GM12878 (cell line): Measurements from ENCODE around the gene ISLR.

Source experiments
- EZH2 ChIP-seq: IDR thresholded peaks from 2 replicates; pipeline ENCODE4 v1.6.1; 2012; ENCODE audit warnings: low read depth, mild to moderate bottlenecking, control low read depth, inconsistent platforms, low read length, borderline replicate concordance; ENCODE audit not compliant: control insufficient read depth
- ZNF24 ChIP-seq: fragments of 450-650 bp; IDR thresholded peaks from 2 replicates; pipeline ENCODE4 v1.6.1; 2017; ENCODE audit warnings: antibody characterized with exemption, mild to moderate bottlenecking

DNA sequence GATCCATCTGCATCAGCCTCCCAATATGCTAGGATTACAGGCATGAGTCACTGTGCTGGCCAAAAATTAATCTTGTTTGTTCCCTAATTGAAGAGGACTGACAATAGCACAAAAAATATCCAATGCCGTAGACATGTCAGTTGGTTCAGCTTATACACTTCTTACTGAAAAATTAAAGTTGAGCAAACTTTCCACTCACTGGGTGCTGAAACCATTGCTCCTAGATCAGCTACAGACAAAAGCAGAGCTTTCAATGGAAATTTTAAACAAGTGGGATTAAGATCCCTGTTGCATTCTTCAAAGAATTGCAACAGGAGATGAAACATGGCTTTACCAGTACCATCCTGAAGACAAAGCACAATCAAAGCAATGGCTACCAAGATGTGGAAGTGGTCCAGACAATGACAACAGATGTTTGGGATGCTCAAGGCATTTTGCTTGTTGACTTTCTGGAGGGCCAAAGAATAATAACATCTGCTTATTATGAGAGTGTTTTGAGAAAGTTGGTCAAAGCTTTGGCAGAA lies 27.2 kb upstream of the ISLR start:
- TF ChIP-seq EZH2 (no peak), ZNF24 (no peak)
